Measurements from ENCODE around the gene CALHM4. TPM values are rescaled to one million over a fixed set of nuclear protein-coding genes. Genes with fewer than 3 reads are reported as not detected.

Gene CALHM4
- total and polyA plus RNA-seq, 2 of the 8 experiments (the other 6 are each of a cell fraction or from before 2014, with no cell fraction given), result not detected

- WGBS, 2 experiments (ENCODE audit: extremely low coverage in 1 of 2, insufficient coverage in 1 of 2, insufficient read length in 1 of 2, insufficient replicate concordance in 2 of 2, low coverage in 1 of 2, low lambda C conversion rate in 2 of 2, missing lambda C conversion rate in 1 of 2), result 63% methylated on average over 1 of the region's 1 CpG; no CpG with 5 or more reads in 1 of the 2 experiments
- no peaks in the 10 kb centered on the region for H3K79me1 ChIP-seq (ENCODE audit: low read depth, low read length)
- H3K27ac ChIP-seq (ENCODE audit: low read depth, low read length), result no peak overlapping the region
- H2BK120ac ChIP-seq (replicated peaks; ENCODE audit: low read depth, low read length), result no peak overlapping the region
- no peaks in the 10 kb centered on the region for H3K9me3 ChIP-seq (ENCODE audit: insufficient read depth in 2 of 2, low read depth in 1 of 2, low read length in 1 of 2)
- no peak overlapping the region for H2BK15ac ChIP-seq (ENCODE audit: low read length)
- no peak overlapping the region for H3K4ac ChIP-seq (replicated peaks; ENCODE audit: insufficient read length, low read depth, low read length)
- no peak overlapping the region for H3K23ac ChIP-seq (ENCODE audit: insufficient read length)
- H2AK5ac ChIP-seq (ENCODE audit: low read depth, low read length), result no peak overlapping the region
- no peak overlapping the region for H3K9ac ChIP-seq (replicated peaks in 1 of 4; ENCODE audit: extremely low read depth in 1 of 4, low read depth in 3 of 4, low read length in 3 of 4)
- peaks cover 0 to 10% (median 6%) of the 10 kb centered on the region in 4 experiments; a peak in 4 of 7 replicates for H3K4me1 ChIP-seq (replicated peaks in 1 of 4; ENCODE audit: control insufficient read depth in 3 of 4, insufficient read depth in 4 of 4, low read length in 3 of 4)
- DNase-seq (ENCODE audit: low read depth in 1 of 2, low spot score in 2 of 2), result no peak
- H3K56ac ChIP-seq (replicated peaks; ENCODE audit: insufficient read length, low read depth, low read length), result no peak overlapping the region
- H3K23me2 ChIP-seq (ENCODE audit: low read depth, low read length), result no peaks in the 10 kb centered on the region
- no peak overlapping the region for H2BK20ac ChIP-seq (ENCODE audit: low read length)
- H4K20me1 ChIP-seq (replicated peaks in 1 of 2; ENCODE audit: control insufficient read depth in 1 of 2, insufficient read depth in 2 of 2, low read length in 2 of 2), result no peaks in the 10 kb centered on the region
- no peaks in the 10 kb centered on the region for H3K79me2 ChIP-seq (ENCODE audit: control insufficient read depth in 1 of 2, insufficient read depth in 2 of 2, low read length in 2 of 2)
- H3K36me3 ChIP-seq (ENCODE audit: control insufficient read depth in 2 of 4, insufficient read depth in 4 of 4, low read length in 3 of 4), result no peaks in the 10 kb centered on the region
- no peak overlapping the region for H2AFZ ChIP-seq (ENCODE audit: low read length)
- no peak for TF ChIP-seq SIX5 (IDR thresholded peaks at IDR 0.05; ENCODE audit: low read depth, low read length)
- no peak for TF ChIP-seq JUND (IDR thresholded peaks at IDR 0.05; ENCODE audit: low read length)
- no peak for TF ChIP-seq RBBP5 (IDR thresholded peaks at IDR 0.05; ENCODE audit: borderline replicate concordance, low read depth, low read length)
- no peak for TF ChIP-seq SIN3A (conservative IDR thresholded peaks at IDR 0.05 in 1 of 2, IDR thresholded peaks at IDR 0.05 in 1 of 2; ENCODE audit: low read depth in 1 of 2, low read length in 2 of 2)
- no peak for TF ChIP-seq EP300 (IDR thresholded peaks at IDR 0.05; ENCODE audit: borderline replicate concordance in 1 of 2, low read depth in 2 of 2, low read length in 2 of 2)
- no peak overlapping the region for H3K18ac ChIP-seq (ENCODE audit: extremely low read depth, low read length)
- H4K91ac ChIP-seq (replicated peaks; ENCODE audit: insufficient read length, low read length), result no peak overlapping the region
- no peak overlapping the region for H3K4me2 ChIP-seq (ENCODE audit: insufficient read depth in 1 of 2, low read depth in 2 of 2, low read length in 2 of 2)
- no peaks in the 10 kb centered on the region for H3K27me3 ChIP-seq (replicated peaks in 1 of 4; ENCODE audit: control insufficient read depth in 3 of 4, extremely low read depth in 1 of 4, insufficient read depth in 3 of 4, low read length in 3 of 4)
- POLR2A ChIA-PET (ENCODE audit: partially characterized antibody), result interaction anchor here (1.4 kb wide), 1 partner anchor 257 kb away, joined by 3 read pairs; no protein-coding TSS in a partner anchor
- no peak overlapping the region for H4K5ac ChIP-seq (ENCODE audit: insufficient read length, low read depth, low read length)
- H4K8ac ChIP-seq (ENCODE audit: extremely low read depth, insufficient read depth, low read length), result no peak overlapping the region
- CTCF ChIA-PET (ENCODE audit: partially characterized antibody), result interaction anchor here (1.7 to 2.2 kb wide), 2 partner anchors 13 to 240 kb away, joined by 5 to 11 read pairs; no protein-coding TSS in a partner anchor
- H2BK5ac ChIP-seq (ENCODE audit: low read depth, low read length), result no peak overlapping the region
- no peak overlapping the region for H3K14ac ChIP-seq (ENCODE audit: insufficient read length)
- no peak overlapping the region for H2BK12ac ChIP-seq (ENCODE audit: low read depth, low read length)
- FAIRE-seq, result no peak
- no peak overlapping the region for H3K4me3 ChIP-seq (ENCODE audit: extremely low read depth in 1 of 4, insufficient read depth in 2 of 4, low read depth in 3 of 4, low read length in 4 of 4)
Measured at GRCh38 chr6:116528133-116528532, 25.4 kb upstream of the CALHM4 start.
